AG09309 (cell line): Measurements from ENCODE around the gene RPRML.

ENCODE experiments used
- DNase-seq: peaks from one replicate; pipeline ENCODE4 v3.0.0-alpha.2; 2010; ENCODE audit warnings: low read depth
- H3K4me3 ChIP-seq: 2 replicates; pipeline ENCODE4 v1.5.1; 2011; ENCODE audit warnings: mild to moderate bottlenecking, low read depth, low read length, moderate library complexity; ENCODE audit not compliant: control insufficient read depth
- CTCF ChIP-seq: IDR thresholded peaks from 2 replicates; pipeline ENCODE4 v1.5.1; 2011; ENCODE audit warnings: mild to moderate bottlenecking, low read depth, low read length, inconsistent platforms; ENCODE audit not compliant: insufficient read depth, control insufficient read depth; ENCODE audit errors: missing control alignments

The RPRML gene

GRCh38 chr17:46935658-46936266 lies 43.3 kb downstream of the RPRML start:
- no peak for DNase-seq
- TF ChIP-seq CTCF, result no peak
- no peak overlapping the region for H3K4me3 ChIP-seq

DNA sequence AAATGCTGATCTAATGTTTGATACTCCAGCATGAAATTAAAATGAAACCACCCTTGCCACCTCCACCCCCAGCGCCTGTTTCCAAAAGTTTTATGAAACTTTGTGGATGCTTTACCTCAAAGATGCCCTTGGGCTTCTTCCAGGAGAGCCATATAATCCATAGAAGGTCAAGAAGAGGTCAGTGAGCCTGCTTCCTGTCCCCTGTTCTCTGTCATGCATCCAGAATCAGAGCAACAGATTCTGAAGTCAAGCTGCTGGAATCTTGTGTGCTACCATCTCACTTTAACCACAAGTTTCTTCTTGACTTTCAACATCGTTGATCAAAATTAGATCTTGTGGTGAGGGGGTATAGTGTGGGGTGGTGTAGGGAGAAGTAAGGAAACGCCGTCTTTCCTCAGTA lies 47.5 kb downstream of the RPRML start:
- no peak for DNase-seq
- TF ChIP-seq CTCF, result no peak
- no peak overlapping the region for H3K4me3 ChIP-seq

DNA sequence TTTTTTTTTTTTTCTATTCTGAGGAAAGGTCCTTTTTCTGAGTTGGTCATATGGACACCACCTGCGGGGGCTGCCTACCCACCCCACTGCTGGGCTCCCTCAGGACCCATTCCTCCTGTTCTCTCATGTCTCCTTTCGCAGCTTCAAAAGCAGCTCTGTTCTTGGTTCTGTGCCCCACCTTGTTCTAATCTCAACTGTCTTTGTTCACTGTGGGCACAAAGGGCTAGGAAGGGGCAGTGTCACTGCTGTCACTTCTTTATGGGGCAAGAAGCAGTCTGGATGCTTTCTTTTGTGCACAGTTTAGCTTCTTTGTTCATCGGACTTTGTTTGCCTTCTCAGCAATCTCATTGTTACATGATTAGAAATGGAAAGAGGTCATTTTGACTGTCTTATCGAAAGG lies 49.0 kb downstream of the RPRML start:
- no peak for TF ChIP-seq CTCF
- H3K4me3 ChIP-seq, result no peak overlapping the region
- DNase-seq, result no peak

DNA sequence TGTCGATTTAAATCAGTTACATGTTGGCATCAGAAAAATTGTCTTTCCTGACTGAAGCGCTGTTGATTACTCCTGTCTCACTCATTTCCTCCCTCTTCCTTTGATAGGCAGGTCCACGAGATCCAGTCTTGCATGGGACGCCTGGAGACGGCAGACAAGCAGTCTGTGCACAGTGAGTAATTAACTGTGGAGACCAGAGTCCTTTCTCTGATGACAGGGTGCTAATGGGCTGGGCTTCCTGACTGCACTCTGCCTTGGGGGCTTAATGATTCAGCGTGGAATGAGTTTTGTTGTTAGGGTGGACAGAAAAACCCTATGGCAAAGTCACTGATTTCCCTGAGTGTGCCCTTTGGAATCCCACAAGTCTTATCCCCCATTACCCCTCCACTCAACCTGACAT lies 49.6 kb downstream of the RPRML start:
- H3K4me3 ChIP-seq, result no peak overlapping the region
- no peak for DNase-seq
- TF ChIP-seq CTCF, result no peak

DNA sequence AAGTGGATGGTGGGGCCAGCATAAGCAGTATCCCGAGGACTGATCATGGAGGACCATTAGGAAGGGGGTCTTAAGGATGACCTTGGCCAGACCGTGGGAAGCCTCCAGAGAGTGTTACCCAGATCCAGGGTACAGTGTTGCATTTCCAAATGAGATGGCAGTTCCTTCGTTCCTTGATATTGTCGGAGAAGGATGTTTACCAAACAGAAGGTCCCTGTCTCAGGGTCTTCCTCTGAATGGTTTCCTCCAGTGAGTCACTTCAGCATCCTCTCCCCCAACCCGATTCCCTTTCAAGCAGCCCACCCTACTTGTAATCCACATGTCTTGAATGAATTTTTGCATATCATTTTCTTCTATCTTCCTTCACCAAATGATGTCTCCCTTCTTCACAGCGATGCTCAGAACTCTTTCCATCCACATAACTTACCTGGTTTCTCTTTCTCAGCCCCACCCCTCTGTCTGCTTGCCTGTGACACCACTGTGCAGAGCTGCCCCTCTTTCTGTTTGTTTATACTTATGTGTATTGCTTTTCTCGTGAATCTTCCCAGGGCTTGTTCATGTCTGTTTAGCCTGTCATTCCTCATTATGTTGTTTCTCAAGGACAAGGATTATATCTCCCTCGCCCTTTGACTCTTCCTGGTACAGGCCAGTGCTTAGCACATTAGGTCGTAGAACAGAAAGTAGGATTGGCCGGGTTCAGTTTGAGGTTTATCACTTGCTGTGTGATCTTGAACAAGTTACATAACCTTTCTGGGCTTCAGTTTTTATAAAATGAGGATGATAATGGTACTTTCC lies 50.4 kb downstream of the RPRML start:
- no peak overlapping the region for H3K4me3 ChIP-seq
- no peak for DNase-seq
- TF ChIP-seq CTCF, result no peak
